Neural progenitor cell (in vitro differentiated cells): ENCODE results near the gene SPAG16. TPM values are rescaled to one million over a fixed set of nuclear protein-coding genes. Genes with fewer than 3 reads are reported as not detected.

Experiments used
- DNase-seq: peaks from one replicate; pipeline ENCODE4 v3.0.0-alpha.2; 2016; ENCODE audit warnings: low spot score
- H2AFZ ChIP-seq: fragments of 200-600 bp; sonication (generic); replicated peaks from 2 replicates; pipeline ENCODE4 v1.6.1; 2016; ENCODE audit warnings: antibody characterized with exemption
- H3F3A ChIP-seq: fragments of 200-600 bp; sonication (generic); 2 replicates; pipeline ENCODE4 v1.6.1; 2016; ENCODE audit warnings: antibody characterized with exemption, low read depth
- H3K27ac ChIP-seq: fragments of 200-600 bp; sonication (generic); 2 replicates; pipeline ENCODE4 v1.5.1; 2016; ENCODE audit warnings: mild to moderate bottlenecking
- H3K27me3 ChIP-seq: fragments of 200-600 bp; sonication (generic); 2 replicates; pipeline ENCODE4 v1.6.1; 2016; ENCODE audit warnings: mild to moderate bottlenecking, moderate library complexity
- H3K36me3 ChIP-seq: fragments of 200-600 bp; sonication (generic); 2 replicates; pipeline ENCODE4 v1.5.1; 2016
- H3K4me1 ChIP-seq: fragments of 200-600 bp; sonication (generic); 2 replicates; pipeline ENCODE4 v1.6.1; 2016; ENCODE audit warnings: mixed run types
- H3K4me2 ChIP-seq: fragments of 200-600 bp; sonication (generic); 2 replicates; pipeline ENCODE4 v1.6.1; 2016
- H3K4me3 ChIP-seq: fragments of 200-600 bp; sonication (generic); 2 replicates; pipeline ENCODE4 v1.5.1; 2016
- H3K79me2 ChIP-seq: fragments of 200-600 bp; sonication (generic); 2 replicates; pipeline ENCODE4 v1.6.1; 2016; ENCODE audit warnings: low read depth
- H3K9ac ChIP-seq: fragments of 200-600 bp; sonication (generic); 2 replicates; pipeline ENCODE4 v1.6.1; 2016
- H3K9me3 ChIP-seq: fragments of 200-600 bp; sonication (generic); 2 replicates; pipeline ENCODE4 v1.5.1; 2016; ENCODE audit warnings: low read depth
- H4K20me1 ChIP-seq: fragments of 200-600 bp; sonication (generic); 2 replicates; pipeline ENCODE4 v1.6.1; 2016; ENCODE audit warnings: low read depth
- H3K27ac Mint-ChIP-seq: 3 replicates; pipeline ENCODE4 v1.8.0; 2021; ENCODE audit warnings: mixed read lengths
- H3K27me3 Mint-ChIP-seq: 2 replicates; pipeline ENCODE4 v1.8.0; 2022; ENCODE audit warnings: low read depth, mild to moderate bottlenecking, inconsistent platforms, moderate library complexity, mixed read lengths; ENCODE audit not compliant: insufficient read depth
- H3K36me3 Mint-ChIP-seq: 3 replicates; pipeline ENCODE4 v1.8.0; 2021; ENCODE audit warnings: mixed read lengths
- H3K4me1 Mint-ChIP-seq: 3 replicates; pipeline ENCODE4 v1.8.0; 2021; ENCODE audit warnings: mixed read lengths
- H3K4me3 Mint-ChIP-seq: 3 replicates; pipeline ENCODE4 v1.8.0; 2021; ENCODE audit warnings: mild to moderate bottlenecking, moderate library complexity, mixed read lengths
- H3K9me3 Mint-ChIP-seq: 3 replicates; pipeline ENCODE4 v1.8.0; 2020; ENCODE audit warnings: mixed read lengths
- EZH2 ChIP-seq: fragments of 200-600 bp; sonication (generic); IDR thresholded peaks from 2 replicates; pipeline ENCODE4 v1.6.1; 2017; ENCODE audit warnings: antibody characterized with exemption, mild to moderate bottlenecking, moderate library complexity
- EZH2phosphoT487 ChIP-seq: fragments of 200-600 bp; sonication (generic); IDR thresholded peaks from 2 replicates; pipeline ENCODE4 v1.6.1; 2017; ENCODE audit warnings: antibody characterized with exemption
- total RNA-seq: library from RNA; depleted of rRNA; stranded (reverse); fragments of >200 nt; gene quantifications from 2 replicates; pipeline ENCODE4 v1.2.3, GENCODE V29; 2015; ENCODE audit warnings: low replicate concordance
- TF ChIP-seq, protein P1 (sequence below): fragments of 200-600 bp; sonication (generic); IDR thresholded peaks from 2 replicates; pipeline ENCODE4 v1.5.1; 2017; ENCODE audit warnings: antibody characterized with exemption, mild to moderate bottlenecking

SPAG16 gene
- total RNA-seq, 1 donor from 2014 or later = 70.3 TPM

DNA sequence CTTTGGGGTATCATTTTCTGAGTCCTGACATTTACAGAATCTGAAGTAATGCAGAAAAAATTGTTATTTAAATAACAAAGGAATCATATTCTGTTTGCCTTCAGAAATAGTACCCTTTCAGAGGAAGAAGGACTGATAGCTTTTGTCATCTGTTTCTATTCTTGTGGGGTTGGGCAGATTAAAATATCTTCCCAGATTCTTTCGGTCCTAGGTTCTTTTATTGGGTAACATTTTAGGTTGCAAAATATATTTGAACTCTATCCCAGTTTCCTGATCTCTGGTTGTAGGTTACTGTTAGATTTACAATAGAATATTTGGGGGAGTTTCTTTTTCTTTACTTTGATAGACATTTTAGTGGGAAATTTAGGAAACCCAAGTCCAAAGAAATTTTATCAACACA, 550.5 kb downstream of the SPAG16 start:
- Histone ChIP-seq H3K4me1 (no peaks in the 10 kb centered on the region), H3K27me3 (no peaks in the 10 kb centered on the region), H3K4me2 (no peak overlapping the region), H2AFZ (no peak overlapping the region), H3K9me3 (no peaks in the 10 kb centered on the region), H3K4me3 (no peak overlapping the region), H3K79me2 (no peaks in the 10 kb centered on the region), H3K27ac (no peak overlapping the region), H4K20me1 (no peaks in the 10 kb centered on the region), H3F3A (no peaks in the 10 kb centered on the region), H3K36me3 (no peaks in the 10 kb centered on the region), H3K9ac (no peak overlapping the region)
- peaks cover 2% of the 10 kb centered on the region for H3K4me1 Mint-ChIP-seq
- H3K4me3 Mint-ChIP-seq = no peak overlapping the region
- H3K36me3 Mint-ChIP-seq = peaks cover 2% of the 10 kb centered on the region
- no peak overlapping the region for H3K27ac Mint-ChIP-seq
- H3K27me3 Mint-ChIP-seq = no peaks in the 10 kb centered on the region
- no peak for DNase-seq
- TF ChIP-seq EZH2 (no peak), EZH2phosphoT487 (no peak)
- TF ChIP-seq, protein P1, sequence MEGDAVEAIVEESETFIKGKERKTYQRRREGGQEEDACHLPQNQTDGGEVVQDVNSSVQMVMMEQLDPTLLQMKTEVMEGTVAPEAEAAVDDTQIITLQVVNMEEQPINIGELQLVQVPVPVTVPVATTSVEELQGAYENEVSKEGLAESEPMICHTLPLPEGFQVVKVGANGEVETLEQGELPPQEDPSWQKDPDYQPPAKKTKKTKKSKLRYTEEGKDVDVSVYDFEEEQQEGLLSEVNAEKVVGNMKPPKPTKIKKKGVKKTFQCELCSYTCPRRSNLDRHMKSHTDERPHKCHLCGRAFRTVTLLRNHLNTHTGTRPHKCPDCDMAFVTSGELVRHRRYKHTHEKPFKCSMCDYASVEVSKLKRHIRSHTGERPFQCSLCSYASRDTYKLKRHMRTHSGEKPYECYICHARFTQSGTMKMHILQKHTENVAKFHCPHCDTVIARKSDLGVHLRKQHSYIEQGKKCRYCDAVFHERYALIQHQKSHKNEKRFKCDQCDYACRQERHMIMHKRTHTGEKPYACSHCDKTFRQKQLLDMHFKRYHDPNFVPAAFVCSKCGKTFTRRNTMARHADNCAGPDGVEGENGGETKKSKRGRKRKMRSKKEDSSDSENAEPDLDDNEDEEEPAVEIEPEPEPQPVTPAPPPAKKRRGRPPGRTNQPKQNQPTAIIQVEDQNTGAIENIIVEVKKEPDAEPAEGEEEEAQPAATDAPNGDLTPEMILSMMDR = no peak
- peaks cover 6% of the 10 kb centered on the region for H3K9me3 Mint-ChIP-seq

DNA sequence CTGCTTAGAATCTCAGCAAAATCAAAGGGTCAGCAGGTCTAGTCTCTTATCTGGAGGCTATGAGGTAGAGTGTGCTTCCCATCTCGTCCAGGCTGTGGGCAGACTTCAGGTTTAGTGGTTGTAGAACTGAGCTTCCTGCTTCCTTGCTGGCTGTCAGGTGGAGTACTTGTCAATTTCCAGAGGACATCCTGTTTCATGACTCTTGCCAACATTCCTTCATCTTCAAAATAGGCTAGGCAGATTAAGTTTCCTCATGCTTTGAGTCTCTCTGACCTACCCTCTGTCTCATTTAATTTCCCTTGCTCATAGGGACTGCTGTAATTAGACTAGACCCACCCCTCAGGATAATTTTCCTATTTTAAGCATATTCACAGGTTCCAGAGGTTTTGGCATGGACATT, 562.6 kb downstream of the SPAG16 start:
- DNase-seq = no peak
- TF ChIP-seq, protein P1 = no peak
- TF ChIP-seq EZH2 (no peak), EZH2phosphoT487 (no peak)
- peaks cover 4% of the 10 kb centered on the region for H3K9me3 Mint-ChIP-seq

DNA sequence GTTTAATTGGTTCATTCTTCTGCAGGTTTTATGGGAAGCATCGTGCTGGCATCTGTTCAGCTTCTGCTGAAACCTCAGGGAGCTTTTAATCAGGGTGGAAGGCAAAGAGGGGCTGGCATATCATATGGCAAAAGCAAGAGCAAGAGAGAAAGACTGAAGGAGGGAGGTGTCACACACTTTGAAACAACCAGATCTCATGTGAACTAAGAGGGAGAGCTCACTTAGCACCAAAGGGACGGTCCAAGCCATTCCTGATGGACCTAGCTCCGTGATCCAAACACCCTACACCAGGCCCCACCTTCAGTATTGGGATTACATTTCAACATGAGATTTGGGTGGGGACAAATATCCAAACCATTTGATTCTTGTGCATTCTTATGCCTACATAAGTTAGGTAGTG, 563.1 kb downstream of the SPAG16 start:
- Mint-ChIP-seq H3K4me3 (no peak overlapping the region), H3K9me3 (peaks cover 4% of the 10 kb centered on the region)
- no peaks in the 10 kb centered on the region for H3K27me3 ChIP-seq

More for the DNA sequence above, 562.6 kb downstream of the SPAG16 start:
- Histone ChIP-seq H3K4me3 (no peak overlapping the region), H3K4me1 (no peaks in the 10 kb centered on the region), H3K36me3 (no peaks in the 10 kb centered on the region), H3K27ac (no peak overlapping the region), H3K27me3 (no peaks in the 10 kb centered on the region), H3K4me2 (no peak overlapping the region), H4K20me1 (no peaks in the 10 kb centered on the region), H3K79me2 (no peaks in the 10 kb centered on the region), H3K9ac (no peak overlapping the region), H3F3A (no peaks in the 10 kb centered on the region), H2AFZ (no peak overlapping the region), H3K9me3 (no peaks in the 10 kb centered on the region)
- H3K27me3 Mint-ChIP-seq = no peaks in the 10 kb centered on the region
- H3K4me3 Mint-ChIP-seq = no peak overlapping the region
- H3K27ac Mint-ChIP-seq = no peak overlapping the region
- no peaks in the 10 kb centered on the region for H3K4me1 Mint-ChIP-seq
- no peaks in the 10 kb centered on the region for H3K36me3 Mint-ChIP-seq

More for the DNA sequence above, 563.1 kb downstream of the SPAG16 start:
- Histone ChIP-seq H3K4me3 (no peak overlapping the region), H3K9ac (no peak overlapping the region), H3K79me2 (no peaks in the 10 kb centered on the region), H3K9me3 (no peaks in the 10 kb centered on the region), H3K36me3 (no peaks in the 10 kb centered on the region), H3K27ac (no peak overlapping the region), H3K4me2 (no peak overlapping the region), H3K4me1 (no peaks in the 10 kb centered on the region), H3F3A (no peaks in the 10 kb centered on the region), H4K20me1 (no peaks in the 10 kb centered on the region), H2AFZ (no peak overlapping the region)
- Mint-ChIP-seq H3K27ac (no peak overlapping the region), H3K36me3 (no peaks in the 10 kb centered on the region), H3K4me1 (no peaks in the 10 kb centered on the region), H3K27me3 (no peaks in the 10 kb centered on the region)
- TF ChIP-seq EZH2phosphoT487 (no peak), EZH2 (no peak)
- TF ChIP-seq, protein P1 = no peak
- no peak for DNase-seq
